Kidney (tissue), 14 donors: ENCODE data around the gene UBE2L5. TPM values are rescaled to one million over a fixed set of nuclear protein-coding genes. Genes with fewer than 3 reads are reported as not detected.

Experiments used
- DNase-seq, 5 donors: peaks; one replicate each; pipeline ENCODE4 v3.0.0-alpha.2; 2013 to 2020
- FAIRE-seq: peaks from 2 replicates; lab custom pipeline; 2012; peaks lifted over from hg19 to GRCh38; lab: Jason Lieb, UNC
- H3K27ac ChIP-seq, 2 donors: one replicate each; pipeline ENCODE4 v1.7.0; 2013; ENCODE audit warnings: low read depth in 2 of 2, low read length in 2 of 2, inconsistent platforms in 1 of 2
- H3K27me3 ChIP-seq: one replicate; pipeline ENCODE4 v1.7.1; 2013; ENCODE audit warnings: low read length, inconsistent platforms; ENCODE audit not compliant: control insufficient read depth, insufficient read depth
- H3K36me3 ChIP-seq, 3 donors: one replicate each; pipeline versions ENCODE4 v1.7.0 to v1.7.1; 2013; ENCODE audit warnings: low read length in 3 of 3, control low read depth in 1 of 3, inconsistent platforms in 1 of 3; ENCODE audit not compliant: insufficient read depth in 3 of 3, control insufficient read depth in 2 of 3
- H3K4me1 ChIP-seq, 3 donors: one replicate each; pipeline versions ENCODE4 v1.7.0 to v1.7.1; 2013; ENCODE audit warnings: low read length in 3 of 3, inconsistent platforms in 1 of 3, low read depth in 1 of 3; ENCODE audit not compliant: control insufficient read depth in 2 of 3, insufficient read depth in 2 of 3
- H3K4me3 ChIP-seq, 3 donors: one replicate each; pipeline versions ENCODE4 v1.7.0 to v1.8.1; 2013; ENCODE audit warnings: low read length in 3 of 3, control low read depth in 1 of 3, inconsistent platforms in 1 of 3
- H3K9ac ChIP-seq, 3 donors: one replicate each; pipeline versions ENCODE4 v1.7.0 to v1.7.1; 2013; ENCODE audit warnings: low read length in 3 of 3, control low read depth in 1 of 3, inconsistent platforms in 1 of 3
- H3K9me3 ChIP-seq, 3 donors: one replicate each; pipeline versions ENCODE4 v1.7.0 to v1.7.1; 2013; ENCODE audit warnings: low read length in 3 of 3, control low read depth in 1 of 3, inconsistent platforms in 1 of 3; ENCODE audit not compliant: control insufficient read depth in 2 of 3, insufficient read depth in 1 of 3
- CTCF ChIP-seq: IDR thresholded peaks from 3 replicates; pipeline ENCODE4 v1.5.1; 2012; ENCODE audit warnings: mild to moderate bottlenecking, moderate library complexity, borderline replicate concordance; ENCODE audit not compliant: insufficient read depth; ENCODE audit errors: extremely low read depth
- intact Hi-C: fragments of 100-400 bp; cut with DNase I; formaldehyde crosslinking; loops from one replicate; pipeline ENCODE4 v1.11.1; 2022
- polyA plus RNA-seq: library from polyadenylated mRNA; stranded (reverse); fragments of 350-450 nt; fragmentation: Illumina TruSeq; extraction: RNeasy Lipid Tissue Mini Kit (QIAGEN cat#74804); gene quantifications from one replicate; pipeline ENCODE4 v1.2.3, GENCODE V29; 2014; ENCODE audit warnings: low read depth, low replicate concordance; ENCODE audit not compliant: insufficient read depth
- total RNA-seq: library from RNA; stranded (reverse); fragmentation: NEBNext Ultra II Directional; extraction: Animal tissue kit (Norgen Biotek cat#: 25700); gene quantifications from one replicate; pipeline ENCODE4 v1.2.1, GENCODE V29; 2021
- donor health status: control.
- donor health status: control.
- donor health status: control.
- donor health status: control.
- donor health status: control.
- donor health status: DM: yes; HTN: yes; CAD: no.
- donor health status: Normal renal cell carcinoma (clear cell type).

Gene UBE2L5
- total and polyA plus RNA-seq, 2 donors from 2014 or later, result not detected

GRCh38 chr13:30396434-30397075 is 25.7 kb upstream of the UBE2L5 start:
- Histone ChIP-seq H3K4me1 (peaks cover 0 to 12% (median 0%) of the 10 kb centered on the region in 3 donors), H3K9me3 (no peaks in the 10 kb centered on the region), H3K9ac (peak overlapping the region in 1 of 3 donors; percentile 38), H3K27me3 (no peaks in the 10 kb centered on the region), H3K27ac (no peak overlapping the region), H3K4me3 (no peak overlapping the region), H3K36me3 (no peaks in the 10 kb centered on the region)
- no peak for TF ChIP-seq CTCF
- intact Hi-C loops, result no loop called here
- FAIRE-seq (no peak), DNase-seq (no peak)

GRCh38 chr13:30398601-30399072 is 23.7 kb upstream of the UBE2L5 start:
- Histone ChIP-seq H3K36me3 (no peaks in the 10 kb centered on the region), H3K4me1 (peaks cover 0 to 12% (median 0%) of the 10 kb centered on the region in 3 donors), H3K27ac (peak overlapping the region in 1 of 2 donors; percentile 23), H3K4me3 (no peak overlapping the region), H3K27me3 (no peaks in the 10 kb centered on the region), H3K9me3 (no peaks in the 10 kb centered on the region), H3K9ac (no peak overlapping the region)
- FAIRE-seq (no peak), DNase-seq (no peak)
- no peak for TF ChIP-seq CTCF
- intact Hi-C loops, result no loop called here

GRCh38 chr13:30400376-30400775 is 21.9 kb upstream of the UBE2L5 start:
- H3K9ac ChIP-seq, result no peak overlapping the region
- peaks cover 0 to 22% (median 0%) of the 10 kb centered on the region in 3 donors for H3K4me1 ChIP-seq
- intact Hi-C loops, result no loop called here
- no peak overlapping the region for H3K4me3 ChIP-seq
- FAIRE-seq (no peak), DNase-seq (no peak)
- H3K36me3 ChIP-seq, result no peaks in the 10 kb centered on the region
- no peaks in the 10 kb centered on the region for H3K27me3 ChIP-seq
- no peak overlapping the region for H3K27ac ChIP-seq
- no peak for TF ChIP-seq CTCF
- H3K9me3 ChIP-seq, result no peaks in the 10 kb centered on the region
